ENCODE measurements around the gene ADGRG3.

The ADGRG3 gene

GRCh38 chr16:57714047-57714446 lies 45.9 kb downstream of the ADGRG3 start:
- no peak overlapping the region for H3K4me3 ChIP-seq (ENCODE audit: low read depth, low read length)
- TF ChIP-seq CTCF (IDR thresholded peaks at IDR 0.05; ENCODE audit: borderline replicate concordance, insufficient read depth, low read depth, low read length) = no peak

- peak; percentile 72 for TF ChIP-seq CTCF (IDR thresholded peaks at IDR 0.05; ENCODE audit: borderline replicate concordance, insufficient read depth, low read depth, low read length)
- H3K4me3 ChIP-seq (ENCODE audit: low read depth, low read length) = no peak overlapping the region
Observed at GRCh38 chr16:57720142-57720575, 52.1 kb downstream of the ADGRG3 start.

GRCh38 chr16:57721356-57722209 lies 53.5 kb downstream of the ADGRG3 start:
- no peak for TF ChIP-seq CTCF (IDR thresholded peaks at IDR 0.05; ENCODE audit: borderline replicate concordance, insufficient read depth, low read depth, low read length)

GRCh38 chr16:57722210-57722499 lies 54.0 kb downstream of the ADGRG3 start:
- TF ChIP-seq CTCF (IDR thresholded peaks at IDR 0.05; ENCODE audit: borderline replicate concordance, insufficient read depth, low read depth, low read length) = no peak
- no peak overlapping the region for H3K4me3 ChIP-seq (ENCODE audit: low read depth, low read length)

More at GRCh38 chr16:57721356-57722209, 53.5 kb downstream of the ADGRG3 start:
- H3K4me3 ChIP-seq (ENCODE audit: low read depth, low read length) = no peak overlapping the region

GRCh38 chr16:57722651-57723050 lies 54.5 kb downstream of the ADGRG3 start:
- TF ChIP-seq CTCF (IDR thresholded peaks at IDR 0.05; ENCODE audit: borderline replicate concordance, insufficient read depth, low read depth, low read length) = no peak
- no peak overlapping the region for H3K4me3 ChIP-seq (ENCODE audit: low read depth, low read length)

GRCh38 chr16:57723170-57723569 lies 55.1 kb downstream of the ADGRG3 start:
- TF ChIP-seq CTCF (IDR thresholded peaks at IDR 0.05; ENCODE audit: borderline replicate concordance, insufficient read depth, low read depth, low read length) = no peak
- H3K4me3 ChIP-seq (ENCODE audit: low read depth, low read length) = no peak overlapping the region

GRCh38 chr16:57724531-57724930 lies 56.4 kb downstream of the ADGRG3 start:
- no peak overlapping the region for H3K4me3 ChIP-seq (ENCODE audit: low read depth, low read length)
- no peak for TF ChIP-seq CTCF (IDR thresholded peaks at IDR 0.05; ENCODE audit: borderline replicate concordance, insufficient read depth, low read depth, low read length)
